Measurements from ENCODE around the gene SKIC2.
"Not testable (repeated sequence)": the region's sequence is repeated elsewhere in the genome, so short reads cannot be mapped to it uniquely, and the experiment has no call there.

SKIC2 gene

DNA sequence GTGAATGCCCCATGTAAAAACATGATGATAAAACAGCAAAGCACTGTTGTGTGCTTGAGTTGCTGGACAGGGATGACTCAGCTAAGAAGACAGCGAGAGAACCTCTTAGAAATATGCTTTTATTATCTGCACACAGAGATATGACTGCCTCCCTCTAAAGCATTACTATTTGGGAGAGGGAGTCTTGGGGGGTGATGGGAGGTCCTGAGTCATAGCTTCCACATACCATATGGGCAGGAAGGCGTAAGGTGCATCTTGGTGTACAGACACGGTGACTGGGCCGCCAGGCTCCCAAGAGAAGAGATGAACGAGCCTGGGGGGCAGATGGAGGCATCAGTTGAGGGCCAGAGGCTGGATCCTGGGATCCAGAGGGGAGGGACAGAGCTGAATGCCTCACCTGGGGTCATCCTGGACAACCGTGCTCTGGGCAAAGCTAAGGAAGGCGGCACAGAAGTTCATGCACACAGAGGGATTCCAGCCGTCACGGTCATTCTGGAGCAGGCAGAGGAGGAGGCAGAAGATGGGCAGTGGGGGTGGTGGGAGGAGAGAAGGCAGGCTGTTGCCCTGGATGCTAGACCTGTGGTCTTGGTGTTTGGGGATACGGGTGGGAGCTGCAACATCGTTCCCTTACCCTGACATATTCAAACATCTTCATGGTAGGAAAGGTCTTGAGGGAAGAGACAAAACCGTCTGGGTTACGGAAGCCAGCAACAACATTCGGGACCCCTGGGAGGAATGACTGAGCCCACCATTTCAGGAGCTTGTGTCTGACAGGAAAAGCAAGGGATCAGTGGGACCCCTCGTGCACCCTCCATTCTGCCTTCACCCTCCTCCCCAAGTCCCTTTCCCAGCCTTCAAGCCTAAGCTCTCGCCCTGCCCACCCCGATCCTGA, 11.0 kb downstream of the SKIC2 start:
- DNase-seq, result no peak

GRCh38 chr6:31970604-31971271, 11.8 kb downstream of the SKIC2 start:
- DNase-seq, result no peak

DNA sequence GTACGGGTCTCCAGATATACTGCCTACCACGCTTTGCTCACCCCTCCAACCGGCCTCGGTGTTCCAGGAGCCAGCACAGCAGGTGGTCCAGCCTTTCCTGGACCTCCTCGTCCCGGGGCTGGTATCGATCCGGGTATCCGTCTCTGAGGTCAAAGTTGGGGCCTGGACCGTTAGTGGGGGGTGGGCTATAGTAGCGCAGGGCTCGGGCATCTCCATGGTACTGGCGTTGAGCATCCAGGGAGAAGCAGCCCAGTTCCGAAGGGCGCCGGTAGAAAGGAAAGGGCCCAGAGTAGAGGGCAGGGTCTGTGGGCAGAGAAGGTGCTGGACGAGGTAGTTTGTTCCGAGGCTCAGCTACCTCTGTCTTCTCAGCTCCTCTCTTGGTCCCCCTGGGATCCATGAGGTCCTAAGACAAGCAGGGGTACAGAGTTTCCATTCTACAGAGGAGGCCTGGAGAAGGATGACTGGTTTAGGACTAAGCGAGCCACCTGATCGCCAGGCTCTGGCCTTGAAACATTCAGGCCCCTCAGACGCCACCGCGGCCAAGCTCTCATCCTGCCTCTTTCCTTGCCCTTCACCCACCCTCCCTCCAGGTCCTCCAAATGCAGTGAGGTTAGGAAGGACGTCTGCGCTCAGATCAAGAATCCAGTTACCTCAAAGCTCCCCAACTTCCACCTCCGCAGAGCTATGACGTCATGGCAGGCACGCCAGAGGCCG, 12.5 kb downstream of the SKIC2 start:
- no peak for DNase-seq

DNA sequence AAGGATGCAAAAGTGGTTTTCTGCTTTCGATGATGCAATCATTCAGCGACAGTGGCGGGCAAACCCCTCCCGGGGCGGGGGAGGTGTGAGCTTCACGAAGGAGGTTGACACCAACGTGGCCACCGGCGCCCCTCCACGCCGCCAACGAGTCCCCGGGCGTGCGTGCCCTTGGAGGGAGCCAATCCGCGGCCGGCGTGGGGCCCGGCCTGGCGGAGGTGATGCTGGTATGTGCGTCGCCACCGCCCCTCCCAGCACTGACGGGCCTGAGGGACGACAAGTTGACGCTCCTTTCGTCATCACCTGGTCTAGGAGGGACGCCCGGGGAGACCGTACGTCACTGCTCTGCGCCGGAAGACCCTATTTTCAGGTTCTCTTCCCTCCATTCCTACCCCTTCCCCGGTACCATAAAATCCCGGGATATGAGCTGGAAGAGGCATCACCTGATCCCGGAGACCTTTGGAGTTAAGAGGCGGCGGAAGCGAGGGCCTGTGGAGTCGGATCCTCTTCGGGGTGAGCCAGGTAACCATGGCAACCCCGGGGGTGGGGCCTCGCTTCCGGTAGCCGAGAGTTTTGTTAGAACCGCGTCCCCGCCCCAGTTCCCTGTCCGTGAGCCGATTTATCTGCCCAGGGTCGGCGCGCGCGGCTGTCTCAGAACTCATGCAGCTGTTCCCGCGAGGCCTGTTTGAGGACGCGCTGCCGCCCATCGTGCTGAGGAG, 13.2 kb downstream of the SKIC2 start, which contains the start of gene DXO:
DXO (minus strand) TSS at position 146 of the 716 bp plus-strand sequence. CDS start 463 bp downstream, outside the sequence.
- DNase-seq, result peak; percentile 99

GRCh38 chr6:31972709-31973350, 13.9 kb downstream of the SKIC2 start:
- peak; percentile 28 for DNase-seq

- not testable (repeated sequence) for DNase-seq
Observed at GRCh38 chr6:31976065-31976464, 17.1 kb downstream of the SKIC2 start.

DNA sequence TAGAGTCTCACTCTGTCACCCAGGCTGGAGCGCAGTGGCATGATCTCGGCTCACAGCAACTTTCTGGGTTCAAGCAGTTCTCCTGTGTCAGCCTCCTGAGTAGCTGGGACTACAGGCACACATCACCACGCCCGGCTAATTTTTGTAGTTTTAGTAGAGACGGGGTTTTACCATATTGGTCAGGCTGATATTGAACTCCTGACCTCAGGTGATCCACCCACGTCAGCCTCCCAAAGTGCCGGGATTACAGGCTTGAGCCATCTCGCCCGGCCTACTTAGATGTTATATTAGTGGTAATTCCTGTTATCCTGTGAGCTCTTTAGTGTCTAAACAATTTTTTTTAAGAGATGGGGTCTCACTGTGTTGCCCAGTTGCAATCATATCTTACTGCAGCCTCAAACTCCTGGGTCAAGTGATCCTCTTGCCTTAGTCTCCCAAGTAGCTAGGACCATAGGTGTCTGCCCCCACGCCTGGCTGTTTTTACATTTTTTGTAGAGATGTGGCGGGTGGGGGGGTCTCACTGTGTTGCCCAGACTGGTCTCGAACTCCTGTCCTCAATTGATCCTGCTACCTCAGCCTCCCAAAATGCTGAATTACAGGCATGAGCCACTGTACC, 18.9 kb downstream of the SKIC2 start:
- no peak for DNase-seq

GRCh38 chr6:31978831-31979230, 19.9 kb downstream of the SKIC2 start:
- DNase-seq, result no peak

DNA sequence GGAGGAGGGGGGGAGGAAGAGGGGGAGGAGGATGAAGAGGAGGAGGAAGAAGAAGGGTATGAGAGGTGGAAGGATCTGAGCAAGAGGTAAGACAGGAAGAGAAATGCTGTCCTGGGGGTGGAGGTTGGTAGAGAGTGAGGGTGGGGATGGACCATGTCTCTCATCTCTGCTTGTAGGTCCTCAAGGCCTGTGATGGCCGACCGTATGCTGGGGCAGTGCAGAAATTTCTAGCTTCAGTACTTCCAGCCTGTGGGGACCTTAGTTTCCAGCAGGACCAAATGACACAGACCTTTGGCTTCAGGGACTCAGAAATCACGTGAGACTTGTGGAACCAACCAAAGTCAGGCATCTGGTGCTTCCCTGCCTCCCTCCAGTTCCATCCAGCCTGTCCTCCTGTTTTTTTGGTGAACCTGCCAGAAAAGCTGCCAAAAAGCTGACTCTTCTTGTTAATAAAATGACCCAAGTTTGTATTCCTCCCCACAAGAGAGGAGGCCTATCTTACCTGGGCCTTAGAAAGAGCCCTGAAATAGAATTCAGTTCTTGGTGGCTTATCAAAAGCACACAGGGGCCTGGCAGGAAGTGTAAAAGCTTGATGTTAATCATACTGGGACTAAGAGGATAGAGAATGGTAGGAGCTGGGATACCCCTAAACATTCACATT, 20.4 kb downstream of the SKIC2 start:
- no peak for DNase-seq

- not testable (repeated sequence) for DNase-seq
Observed at GRCh38 chr6:31980195-31980876, 21.4 kb downstream of the SKIC2 start.

DNA sequence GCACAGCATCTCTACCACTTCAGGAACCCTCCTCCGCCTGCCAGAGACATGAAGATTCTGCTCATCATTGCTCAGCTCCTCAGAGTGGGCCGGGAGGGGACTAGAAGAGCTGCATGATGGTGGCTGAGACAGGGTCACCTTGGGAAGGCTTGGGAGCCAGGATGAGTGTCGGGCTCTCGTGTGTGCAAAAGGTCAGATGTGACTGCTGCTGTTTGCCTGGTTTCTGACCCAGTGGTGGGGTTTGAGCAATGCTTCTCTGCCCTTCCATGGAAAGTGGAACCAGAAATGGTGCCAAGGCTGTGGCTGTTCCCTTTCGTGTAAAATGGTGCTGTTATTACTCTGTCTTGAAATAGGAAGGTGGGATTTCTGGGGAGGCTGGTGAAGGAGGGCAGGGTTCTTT, 22.0 kb downstream of the SKIC2 start:
- DNase-seq, result not testable (repeated sequence)

GRCh38 chr6:31981744-31982143, 22.8 kb downstream of the SKIC2 start, which contains the start of gene C4A:
Gene C4A, plus strand, starts transcription at chr6:31982057. Its CDS starts 51 bp downstream, at chr6:31982108.
- not testable (repeated sequence) for DNase-seq

DNA sequence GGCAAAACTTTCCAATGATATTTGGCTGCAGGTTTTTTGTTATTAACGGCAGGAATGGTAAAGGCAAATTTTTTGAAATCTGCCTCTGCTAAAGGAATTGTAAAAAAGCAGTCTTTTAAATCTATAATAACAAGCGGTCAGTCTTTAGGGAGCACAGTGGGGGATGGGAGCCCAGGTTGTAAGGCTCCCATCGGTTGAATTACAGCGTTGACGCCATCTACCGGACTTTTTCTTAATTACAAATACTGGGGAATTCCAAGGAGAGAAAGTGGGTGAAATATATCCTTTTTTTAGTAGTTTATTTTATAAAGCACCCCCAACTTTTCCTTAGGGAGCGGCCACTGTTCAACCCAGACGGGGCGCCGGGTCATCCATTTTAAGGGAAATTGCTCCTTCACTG, 30.4 kb downstream of the SKIC2 start:
- not testable (repeated sequence) for DNase-seq

DNA sequence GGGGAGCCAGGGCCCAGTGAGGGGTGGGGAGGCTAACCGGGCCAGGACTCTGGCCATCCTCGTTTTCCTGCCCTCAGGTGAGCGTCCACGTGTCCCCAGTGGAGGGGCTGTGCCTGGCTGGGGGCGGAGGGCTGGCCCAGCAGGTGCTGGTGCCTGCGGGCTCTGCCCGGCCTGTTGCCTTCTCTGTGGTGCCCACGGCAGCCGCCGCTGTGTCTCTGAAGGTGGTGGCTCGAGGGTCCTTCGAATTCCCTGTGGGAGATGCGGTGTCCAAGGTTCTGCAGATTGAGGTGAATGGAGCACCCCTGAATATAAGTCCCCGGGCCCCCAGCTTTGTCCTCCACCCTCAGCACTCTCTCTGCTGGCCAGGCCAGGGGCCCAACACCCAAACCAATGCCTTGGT, 35.4 kb downstream of the SKIC2 start:
- DNase-seq, result not testable (repeated sequence)

DNA sequence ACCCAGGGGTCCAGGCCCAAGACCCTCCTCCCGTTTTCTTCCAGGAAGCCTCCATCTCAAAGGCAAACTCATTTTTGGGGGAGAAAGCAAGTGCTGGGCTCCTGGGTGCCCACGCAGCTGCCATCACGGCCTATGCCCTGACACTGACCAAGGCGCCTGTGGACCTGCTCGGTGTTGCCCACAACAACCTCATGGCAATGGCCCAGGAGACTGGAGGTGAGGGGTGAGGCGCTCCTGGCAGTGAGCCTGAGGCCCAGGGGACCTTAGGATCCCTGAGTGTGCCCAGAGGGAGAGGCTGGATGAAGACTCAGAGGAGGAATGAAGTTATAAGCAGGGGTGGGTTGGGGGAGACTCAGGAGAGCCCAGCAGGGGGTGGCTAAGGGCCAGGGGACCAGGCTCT, 37.4 kb downstream of the SKIC2 start:
- DNase-seq, result not testable (repeated sequence)

- DNase-seq, result not testable (repeated sequence)
Observed at GRCh38 chr6:32002546-32003268, 43.7 kb downstream of the SKIC2 start.

DNA sequence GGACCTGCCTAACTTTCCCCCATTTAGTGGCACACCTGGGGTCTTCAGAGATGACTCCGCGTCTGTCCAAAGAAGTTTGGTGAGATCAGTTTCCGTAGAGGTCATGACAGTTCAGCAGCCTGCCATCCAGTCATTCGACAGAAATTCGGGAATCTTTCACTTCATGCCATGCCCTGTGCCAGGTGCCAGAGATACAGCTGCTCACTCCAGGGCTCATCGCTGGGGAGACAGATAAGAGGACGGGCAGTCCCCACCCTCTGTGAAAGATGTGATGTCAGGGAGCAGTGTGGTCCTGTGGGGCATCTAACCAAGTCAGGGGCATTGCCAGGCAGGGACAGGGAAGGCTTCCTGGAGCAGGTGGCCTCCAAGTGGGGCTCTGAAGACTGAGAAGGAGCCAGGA, 44.3 kb downstream of the SKIC2 start:
- not testable (repeated sequence) for DNase-seq

GRCh38 chr6:32004393-32004792, 45.4 kb downstream of the SKIC2 start:
- DNase-seq, result not testable (repeated sequence)

DNA sequence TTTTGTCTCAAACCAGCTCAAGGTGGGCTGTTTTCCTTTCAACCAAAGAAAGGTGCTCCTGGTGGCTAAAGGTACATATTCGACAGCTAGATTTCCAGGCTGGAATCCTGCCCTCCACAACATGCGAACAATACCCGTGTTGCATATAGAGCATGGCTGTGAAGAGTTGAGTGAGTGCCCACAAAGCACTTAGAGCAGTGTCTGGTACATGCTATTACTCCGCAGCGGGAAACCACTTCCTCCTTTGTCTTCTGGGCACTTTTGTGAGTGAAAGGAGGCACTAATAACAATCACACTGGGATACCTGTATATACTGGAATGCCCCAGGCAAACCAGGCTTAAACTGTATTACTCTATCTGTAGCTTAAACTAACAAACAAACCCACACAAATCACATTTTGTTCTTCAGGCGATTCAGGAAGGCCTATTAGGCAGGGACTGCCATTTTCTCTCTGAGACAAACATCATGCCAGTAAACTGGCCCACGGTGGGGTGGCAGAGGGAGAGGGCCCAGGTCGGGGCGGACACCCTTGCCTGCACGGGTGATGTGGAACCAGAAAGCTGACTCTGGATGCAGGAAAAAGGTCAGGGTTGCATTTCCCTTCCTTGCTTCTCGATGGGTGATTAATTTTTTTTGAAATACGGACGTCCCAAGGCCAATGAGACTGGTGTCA, 46.0 kb downstream of the SKIC2 start:
- not testable (repeated sequence) for DNase-seq

Measured in CD4-positive, alpha-beta T cell treated with Interleukin-17A for 1 hour (primary cell).